Measurements from ENCODE around the gene FHIT.
A peak's percentile ranks its signal among the peaks of the same experiment; 100 is the strongest.

Gene FHIT

GRCh38 chr3:60225848-60226247 lies 1025.4 kb downstream of the FHIT start:
- peak overlapping the region; percentile 19; the same call in 1 of the 2 replicates for H3K4me3 ChIP-seq (ENCODE audit: low read length)
- H3K79me2 ChIP-seq (ENCODE audit: low read length): no peaks in the 10 kb centered on the region
- H3K4me2 ChIP-seq (ENCODE audit: low read length): peak overlapping the region; percentile 54
- 0 out of 2 replicates have a peak, but pooled peaks cover 4% of the 10 kb centered on the region for H4K20me1 ChIP-seq (ENCODE audit: insufficient read depth, low read length)
- H3K27me3 ChIP-seq (ENCODE audit: low read depth, low read length): peaks cover 28% of the 10 kb centered on the region
- H2AFZ ChIP-seq (ENCODE audit: low read depth, low read length): no peak overlapping the region
- H3K9ac ChIP-seq (ENCODE audit: low read length): no peak overlapping the region
- no peaks in the 10 kb centered on the region for H3K36me3 ChIP-seq (replicated peaks; ENCODE audit: low read depth, low read length)
- no peaks in the 10 kb centered on the region for H3K9me3 ChIP-seq (ENCODE audit: insufficient read depth, low read length)
- no peak for TF ChIP-seq EZH2phosphoT487 (IDR thresholded peaks at IDR 0.05; ENCODE audit: low read depth)
- TF ChIP-seq, protein P1, sequence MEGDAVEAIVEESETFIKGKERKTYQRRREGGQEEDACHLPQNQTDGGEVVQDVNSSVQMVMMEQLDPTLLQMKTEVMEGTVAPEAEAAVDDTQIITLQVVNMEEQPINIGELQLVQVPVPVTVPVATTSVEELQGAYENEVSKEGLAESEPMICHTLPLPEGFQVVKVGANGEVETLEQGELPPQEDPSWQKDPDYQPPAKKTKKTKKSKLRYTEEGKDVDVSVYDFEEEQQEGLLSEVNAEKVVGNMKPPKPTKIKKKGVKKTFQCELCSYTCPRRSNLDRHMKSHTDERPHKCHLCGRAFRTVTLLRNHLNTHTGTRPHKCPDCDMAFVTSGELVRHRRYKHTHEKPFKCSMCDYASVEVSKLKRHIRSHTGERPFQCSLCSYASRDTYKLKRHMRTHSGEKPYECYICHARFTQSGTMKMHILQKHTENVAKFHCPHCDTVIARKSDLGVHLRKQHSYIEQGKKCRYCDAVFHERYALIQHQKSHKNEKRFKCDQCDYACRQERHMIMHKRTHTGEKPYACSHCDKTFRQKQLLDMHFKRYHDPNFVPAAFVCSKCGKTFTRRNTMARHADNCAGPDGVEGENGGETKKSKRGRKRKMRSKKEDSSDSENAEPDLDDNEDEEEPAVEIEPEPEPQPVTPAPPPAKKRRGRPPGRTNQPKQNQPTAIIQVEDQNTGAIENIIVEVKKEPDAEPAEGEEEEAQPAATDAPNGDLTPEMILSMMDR (IDR thresholded peaks at IDR 0.05; ENCODE audit: low read depth, low read length): no peak
- H3K4me1 ChIP-seq (ENCODE audit: low read length): peaks cover 45% of the 10 kb centered on the region
- no peak overlapping the region for H3K27ac ChIP-seq (ENCODE audit: low read length)

DNA sequence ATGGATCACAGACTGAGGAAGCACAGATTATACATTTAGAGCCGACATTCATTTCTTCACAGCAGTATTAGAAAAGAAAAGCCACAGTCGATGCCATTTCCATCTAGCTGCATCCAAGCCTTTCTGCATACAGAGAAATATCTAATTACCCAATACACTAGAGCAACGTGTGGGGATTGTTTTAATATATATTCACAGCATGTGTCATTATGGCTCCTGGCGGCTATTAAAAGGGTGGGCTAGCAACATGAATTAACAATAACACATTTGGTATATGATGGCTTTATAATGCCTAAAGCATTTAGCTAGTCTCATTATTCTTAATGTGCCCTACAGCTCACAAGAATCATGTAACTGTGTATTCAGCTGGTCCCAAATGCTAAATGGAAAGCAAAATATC lies 1030.5 kb downstream of the FHIT start:
- Histone ChIP-seq H2AFZ (ENCODE audit: low read depth, low read length) (no peak overlapping the region), H3K4me3 (ENCODE audit: low read length) (no peak overlapping the region), H3K4me1 (ENCODE audit: low read length) (peaks cover 7% of the 10 kb centered on the region), H4K20me1 (ENCODE audit: insufficient read depth, low read length) (0 out of 2 replicates have a peak, but pooled peaks cover 4% of the 10 kb centered on the region), H3K9ac (ENCODE audit: low read length) (no peak overlapping the region), H3K36me3 (replicated peaks; ENCODE audit: low read depth, low read length) (no peaks in the 10 kb centered on the region), H3K27ac (ENCODE audit: low read length) (no peak overlapping the region), H3K27me3 (ENCODE audit: low read depth, low read length) (peaks cover 28% of the 10 kb centered on the region), H3K4me2 (ENCODE audit: low read length) (no peak overlapping the region), H3K79me2 (ENCODE audit: low read length) (no peaks in the 10 kb centered on the region), H3K9me3 (ENCODE audit: insufficient read depth, low read length) (no peaks in the 10 kb centered on the region)
- no peak for TF ChIP-seq EZH2phosphoT487 (IDR thresholded peaks at IDR 0.05; ENCODE audit: low read depth)
- TF ChIP-seq, protein P1 (IDR thresholded peaks at IDR 0.05; ENCODE audit: low read depth, low read length): no peak

GRCh38 chr3:60219501-60219900 lies 1031.8 kb downstream of the FHIT start:
- Histone ChIP-seq H3K4me2 (ENCODE audit: low read length) (no peak overlapping the region), H4K20me1 (ENCODE audit: insufficient read depth, low read length) (no peaks in the 10 kb centered on the region), H3K36me3 (replicated peaks; ENCODE audit: low read depth, low read length) (no peaks in the 10 kb centered on the region), H3K9me3 (ENCODE audit: insufficient read depth, low read length) (no peaks in the 10 kb centered on the region), H3K79me2 (ENCODE audit: low read length) (no peaks in the 10 kb centered on the region), H3K27me3 (ENCODE audit: low read depth, low read length) (peaks cover 22% of the 10 kb centered on the region), H2AFZ (ENCODE audit: low read depth, low read length) (no peak overlapping the region), H3K27ac (ENCODE audit: low read length) (no peak overlapping the region), H3K9ac (ENCODE audit: low read length) (no peak overlapping the region), H3K4me1 (ENCODE audit: low read length) (no peaks in the 10 kb centered on the region), H3K4me3 (ENCODE audit: low read length) (no peak overlapping the region)
- TF ChIP-seq EZH2phosphoT487 (IDR thresholded peaks at IDR 0.05; ENCODE audit: low read depth): no peak
- TF ChIP-seq, protein P1 (IDR thresholded peaks at IDR 0.05; ENCODE audit: low read depth, low read length): no peak

GRCh38 chr3:60217156-60217911 lies 1033.9 kb downstream of the FHIT start:
- Histone ChIP-seq H3K36me3 (replicated peaks; ENCODE audit: low read depth, low read length) (no peaks in the 10 kb centered on the region), H3K27me3 (ENCODE audit: low read depth, low read length) (peaks cover 5% of the 10 kb centered on the region; the same call in 1 of the 2 replicates), H2AFZ (ENCODE audit: low read depth, low read length) (no peak overlapping the region), H4K20me1 (ENCODE audit: insufficient read depth, low read length) (no peaks in the 10 kb centered on the region), H3K27ac (ENCODE audit: low read length) (no peak overlapping the region), H3K9ac (ENCODE audit: low read length) (no peak overlapping the region), H3K4me3 (ENCODE audit: low read length) (no peak overlapping the region), H3K79me2 (ENCODE audit: low read length) (no peaks in the 10 kb centered on the region), H3K4me2 (ENCODE audit: low read length) (no peak overlapping the region), H3K4me1 (ENCODE audit: low read length) (no peaks in the 10 kb centered on the region), H3K9me3 (ENCODE audit: insufficient read depth, low read length) (no peaks in the 10 kb centered on the region)
- no peak for TF ChIP-seq EZH2phosphoT487 (IDR thresholded peaks at IDR 0.05; ENCODE audit: low read depth)
- TF ChIP-seq, protein P1 (IDR thresholded peaks at IDR 0.05; ENCODE audit: low read depth, low read length): no peak
